Measurements from ENCODE around the gene FRMD4B.

Gene FRMD4B

DNA sequence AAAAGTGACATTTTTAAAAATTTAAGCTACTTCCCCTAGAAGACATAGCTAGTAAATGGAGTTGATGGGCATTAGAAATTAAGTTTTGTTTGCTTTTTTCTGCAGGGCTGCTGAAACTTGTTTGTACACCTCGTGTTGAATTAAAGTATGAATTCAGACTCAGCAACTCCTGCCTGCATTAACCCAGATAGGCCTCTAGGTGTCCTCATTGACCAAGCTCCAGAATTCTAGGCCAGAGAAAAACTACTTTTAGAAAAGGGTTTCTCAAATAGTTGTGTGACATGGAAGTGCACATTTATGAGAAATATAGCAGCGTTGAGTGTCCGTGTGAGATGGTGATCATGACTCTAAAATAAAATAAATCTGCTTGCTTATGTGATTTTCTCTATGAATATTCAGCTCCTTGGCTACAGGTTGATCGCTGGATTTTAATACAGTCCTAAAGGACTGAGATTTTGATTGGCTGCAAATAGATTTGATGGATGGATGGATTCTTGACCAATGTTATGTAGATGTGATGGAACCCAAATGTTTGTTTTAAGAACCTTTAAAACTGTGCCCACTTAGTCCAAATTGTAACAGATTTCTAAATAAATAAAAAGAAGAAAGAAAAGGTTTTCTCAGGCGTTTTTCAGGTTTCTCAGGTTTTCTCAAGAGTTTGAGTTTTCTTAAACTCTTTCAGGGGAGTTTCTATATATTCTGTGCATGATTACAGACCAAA lies 224.1 kb downstream of the FRMD4B start:
- DNase-seq, result peak; percentile 6

DNA sequence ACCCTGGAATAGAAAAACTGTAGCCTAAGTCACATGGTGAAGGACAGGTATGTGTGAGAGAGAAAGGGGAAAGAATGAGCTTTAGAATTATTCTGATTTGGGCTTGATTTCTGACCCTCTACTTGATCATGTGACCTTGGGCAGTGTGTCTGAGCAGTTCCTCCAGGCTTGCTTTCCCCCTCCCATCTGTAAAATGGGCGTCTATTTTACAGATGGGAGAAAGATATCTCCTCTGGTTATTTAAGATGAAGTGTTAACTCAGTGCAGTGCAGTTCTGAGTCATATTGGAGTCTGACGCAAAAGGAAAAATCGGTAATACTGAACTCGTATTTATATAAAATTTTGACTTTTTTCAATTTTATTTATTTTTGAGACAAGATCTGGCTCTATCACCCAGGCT lies 225.4 kb downstream of the FRMD4B start:
- DNase-seq, result no peak

DNA sequence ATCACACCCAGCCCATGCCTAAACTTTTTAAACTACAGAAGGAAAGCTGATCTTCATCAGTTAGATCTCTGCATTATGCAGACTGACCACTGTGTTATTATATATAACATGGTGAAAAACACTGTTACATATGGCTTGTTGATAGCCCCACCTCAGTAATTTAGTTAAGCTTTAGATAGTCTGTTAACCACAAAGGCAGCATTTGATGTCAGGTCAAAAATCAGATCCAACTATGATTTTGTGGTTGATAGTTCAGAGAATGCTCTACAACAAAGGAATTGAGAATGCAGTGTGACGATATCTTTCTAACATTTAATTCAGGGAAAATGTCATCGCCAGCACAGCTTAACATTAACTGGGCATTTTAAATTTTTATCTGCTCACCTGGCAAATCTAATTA lies 225.8 kb downstream of the FRMD4B start:
- no peak for DNase-seq

DNA sequence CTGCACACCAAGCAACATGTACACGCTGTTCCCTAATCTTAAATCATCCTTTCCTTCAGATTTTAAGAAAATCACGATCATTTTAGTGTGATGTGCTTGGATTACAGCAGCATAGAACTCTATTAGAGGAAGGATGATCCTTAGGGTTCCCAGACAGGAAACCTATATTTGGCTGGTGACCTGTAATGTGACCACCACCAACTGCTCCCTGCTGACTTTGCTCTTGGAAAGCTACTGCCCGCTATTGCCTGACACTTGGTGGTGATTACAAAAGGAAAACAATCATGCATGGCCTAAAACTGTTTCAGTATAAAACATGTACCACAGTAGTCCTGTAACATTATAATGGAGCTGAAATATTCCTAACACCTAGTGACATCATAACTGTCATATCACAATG lies 236.3 kb downstream of the FRMD4B start:
- no peak for DNase-seq

DNA sequence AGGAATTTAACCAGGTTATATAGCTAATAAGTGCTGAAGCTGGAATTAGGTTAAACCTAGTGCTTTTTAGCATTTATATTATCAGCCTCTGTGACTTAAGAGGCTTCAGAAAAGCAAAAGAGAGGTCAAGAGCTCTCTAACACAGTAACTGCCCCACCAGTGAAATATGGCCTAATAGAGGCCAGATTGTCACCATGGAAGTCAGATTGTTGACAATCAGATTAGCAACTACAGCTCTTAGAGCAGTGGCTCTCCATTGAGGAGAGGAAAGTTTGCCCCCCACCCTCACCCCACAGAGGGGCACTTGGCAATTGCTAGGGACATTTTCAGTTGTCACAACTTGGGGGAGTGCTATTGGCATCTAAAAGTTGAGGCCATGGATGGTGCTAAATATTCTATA lies 240.2 kb downstream of the FRMD4B start:
- DNase-seq, result no peak

DNA sequence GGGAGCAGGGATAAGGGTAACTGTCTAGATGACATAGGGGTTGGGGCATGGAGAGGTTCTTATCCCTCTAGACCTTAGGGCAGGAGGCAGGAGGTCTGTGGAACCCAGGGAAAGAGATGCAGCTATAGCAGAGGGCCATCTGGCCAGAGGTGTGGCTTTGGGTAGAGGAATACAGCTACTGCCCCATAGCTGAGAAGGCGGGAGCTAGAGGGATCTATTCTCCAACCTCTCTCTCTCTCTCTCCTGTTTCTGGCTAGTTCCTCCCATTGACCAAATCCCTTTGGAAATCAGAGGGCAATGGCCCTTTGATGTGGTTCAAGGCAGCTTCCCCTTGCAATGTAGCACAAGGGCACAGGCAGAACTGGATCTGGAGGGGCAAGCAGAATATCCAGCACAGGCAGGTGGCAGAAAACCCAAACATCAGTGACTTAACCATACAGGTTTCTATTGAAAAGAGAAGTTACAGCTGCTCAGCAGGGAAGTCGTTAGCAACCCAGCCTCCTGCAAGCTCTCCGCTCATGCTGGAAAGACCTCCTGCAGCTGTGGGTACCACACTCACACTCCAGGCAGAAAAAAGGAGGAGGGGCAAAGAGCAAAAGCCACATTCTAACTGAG lies 241.2 kb downstream of the FRMD4B start:
- no peak for DNase-seq

DNA sequence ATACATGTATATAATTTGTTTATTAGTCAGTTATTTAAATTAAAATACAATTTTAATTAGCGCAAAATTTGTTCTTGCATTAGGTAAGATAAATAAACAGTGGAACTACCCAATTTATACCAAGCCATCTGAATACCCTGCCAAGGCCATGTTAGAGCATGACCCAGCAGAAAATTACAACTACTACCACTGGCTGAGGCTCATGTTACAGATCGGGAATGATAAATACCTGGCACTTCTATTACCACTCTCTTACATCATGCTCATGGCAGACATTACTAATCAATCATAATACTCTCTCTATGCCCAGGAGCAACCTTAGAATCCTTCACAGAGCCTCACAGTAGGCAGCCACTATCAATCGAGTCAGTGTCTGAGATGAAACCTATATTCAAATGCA lies 242.3 kb downstream of the FRMD4B start:
- DNase-seq, result peak; percentile 39

DNA sequence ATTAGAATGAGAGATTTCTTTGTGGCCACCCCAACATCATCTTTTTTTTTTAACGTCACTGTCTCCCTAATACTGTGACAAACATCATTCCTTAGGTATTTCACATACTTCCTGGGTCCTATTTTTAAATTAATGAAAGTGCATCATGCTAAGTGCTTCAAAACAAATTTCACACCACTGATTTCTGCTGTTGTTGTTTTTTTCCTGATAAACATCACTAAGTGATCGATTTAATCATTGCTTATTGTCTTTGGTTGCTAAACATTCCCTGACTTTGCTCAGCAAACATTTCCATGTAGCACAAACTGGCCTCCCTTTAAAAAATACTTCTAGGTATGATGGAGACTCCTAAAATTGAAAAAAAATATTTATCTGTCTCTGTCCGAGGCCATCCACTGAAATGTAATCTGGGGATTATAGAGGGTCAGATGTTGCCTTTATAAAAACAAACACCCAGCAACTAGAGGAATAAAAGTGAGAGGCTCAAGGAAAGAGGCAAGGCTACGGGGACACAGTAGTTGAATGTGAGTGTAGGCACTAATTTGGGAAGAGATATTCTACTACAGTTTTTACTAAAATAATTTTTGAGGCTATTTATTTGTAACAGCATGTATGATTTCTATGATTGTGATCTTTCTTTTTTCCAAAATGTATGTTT lies 243.0 kb downstream of the FRMD4B start:
- DNase-seq, result no peak

DNA sequence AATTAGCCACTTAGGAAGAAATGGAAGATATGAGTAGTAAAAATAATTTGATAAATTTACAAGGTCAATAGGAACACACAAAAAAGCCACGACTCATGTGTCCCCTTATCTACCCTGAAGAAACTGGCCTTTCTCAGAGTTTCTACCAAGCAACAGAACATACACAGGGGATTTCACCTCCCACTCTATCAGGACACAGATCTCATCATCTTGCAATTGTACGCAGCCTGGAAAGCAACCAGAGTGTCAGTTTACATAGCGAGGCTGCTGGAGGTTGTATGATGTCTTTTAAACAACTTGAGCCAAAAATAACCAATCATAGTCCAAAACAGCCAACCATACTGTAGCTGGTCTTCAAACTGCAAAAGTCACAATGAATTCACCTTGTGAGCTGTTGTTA lies 243.8 kb downstream of the FRMD4B start:
- peak; percentile 2 for DNase-seq

DNA sequence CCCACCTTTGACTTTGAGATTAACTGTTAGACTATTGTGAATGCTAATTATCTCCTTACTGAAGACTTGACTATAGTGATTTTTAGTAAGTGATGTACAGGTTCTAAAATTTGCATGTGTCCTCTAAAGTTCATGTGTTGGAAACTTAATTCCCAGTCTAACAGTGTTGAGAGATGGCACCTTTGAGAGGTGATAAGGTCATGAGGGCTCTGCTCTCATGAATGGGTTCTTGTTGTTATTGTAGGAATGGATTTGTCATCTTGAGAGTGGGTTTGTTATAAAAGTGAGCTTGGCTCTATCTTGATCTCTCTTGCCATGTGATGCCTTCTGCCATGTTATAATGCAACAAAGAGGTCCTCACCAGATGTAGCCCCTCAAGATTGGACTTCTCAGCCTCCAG lies 244.6 kb downstream of the FRMD4B start:
- DNase-seq, result no peak

DNA sequence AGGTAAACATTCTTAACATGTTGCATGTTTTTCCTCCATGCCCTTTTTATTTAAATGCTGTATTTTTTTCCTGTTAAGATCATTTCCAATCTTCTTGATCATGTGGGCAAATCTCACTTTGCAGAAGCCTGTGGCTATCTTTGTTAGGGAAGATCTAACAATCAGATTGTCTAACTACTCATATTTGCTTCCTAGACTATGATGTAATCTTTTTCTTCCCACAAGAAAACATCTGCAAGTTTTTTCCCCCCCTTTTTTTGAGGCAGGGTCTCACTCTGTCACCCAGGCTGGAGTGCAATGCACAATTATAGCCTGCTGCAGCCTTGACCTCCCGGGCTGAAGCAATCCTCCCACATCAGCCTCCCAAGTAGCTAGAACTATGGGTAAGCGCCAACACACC lies 248.5 kb downstream of the FRMD4B start:
- DNase-seq, result no peak

DNA sequence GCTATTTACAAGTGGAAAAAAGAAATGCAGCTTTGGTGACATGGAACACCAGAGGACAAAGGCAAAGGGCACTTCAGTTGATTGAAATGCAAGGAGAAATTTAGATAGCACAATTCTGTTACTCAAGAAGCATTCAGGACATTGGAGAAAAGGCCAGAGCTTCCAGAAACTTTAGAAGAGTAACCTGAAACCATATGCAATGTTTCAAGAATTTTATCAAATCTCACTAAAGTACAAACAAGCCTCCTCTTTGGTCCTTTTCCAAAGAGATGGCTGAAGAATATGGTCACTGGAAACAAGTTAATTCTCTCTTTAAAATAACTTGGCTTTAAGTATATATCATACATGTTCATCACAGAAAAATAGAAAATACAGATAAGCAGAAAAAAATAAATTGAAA lies 248.9 kb downstream of the FRMD4B start:
- DNase-seq, result no peak

DNA sequence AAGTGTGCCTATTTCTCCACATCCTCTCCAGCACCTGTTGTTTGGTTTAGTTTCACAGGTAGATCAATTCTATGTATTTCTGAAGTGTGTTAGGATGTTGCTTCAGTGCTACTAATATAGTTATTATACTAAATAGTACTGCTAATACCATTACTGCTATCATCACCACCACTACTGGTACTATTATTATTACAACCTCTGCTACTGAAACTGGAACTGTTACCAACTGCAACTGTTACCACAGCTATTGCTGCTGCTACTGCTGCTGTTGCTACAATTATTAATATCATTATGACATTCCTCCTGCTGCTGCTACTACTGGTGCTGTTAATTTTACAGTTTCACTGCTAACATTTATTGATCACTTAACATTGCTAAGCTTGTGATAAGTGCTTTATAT lies 255.2 kb downstream of the FRMD4B start:
- no peak for DNase-seq

DNA sequence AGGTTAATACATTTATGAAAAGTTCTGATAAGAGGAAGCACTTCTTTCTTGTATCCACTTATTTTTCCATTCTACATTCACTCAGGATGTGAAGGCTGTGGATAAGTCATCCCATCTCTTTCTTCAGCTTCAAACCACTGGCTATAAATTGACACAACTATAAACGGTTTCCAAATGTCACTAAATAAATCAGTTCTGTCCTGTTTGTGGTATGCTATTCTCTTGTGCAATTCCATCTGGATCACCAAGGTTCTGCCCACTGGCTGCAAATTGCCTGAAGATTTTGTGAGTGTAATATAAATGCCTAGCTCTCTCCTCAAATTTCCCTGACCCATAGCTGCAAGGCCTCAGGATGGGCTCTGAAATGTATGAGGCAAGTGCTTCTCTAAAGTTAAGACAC lies 256.4 kb downstream of the FRMD4B start:
- DNase-seq, result no peak

DNA sequence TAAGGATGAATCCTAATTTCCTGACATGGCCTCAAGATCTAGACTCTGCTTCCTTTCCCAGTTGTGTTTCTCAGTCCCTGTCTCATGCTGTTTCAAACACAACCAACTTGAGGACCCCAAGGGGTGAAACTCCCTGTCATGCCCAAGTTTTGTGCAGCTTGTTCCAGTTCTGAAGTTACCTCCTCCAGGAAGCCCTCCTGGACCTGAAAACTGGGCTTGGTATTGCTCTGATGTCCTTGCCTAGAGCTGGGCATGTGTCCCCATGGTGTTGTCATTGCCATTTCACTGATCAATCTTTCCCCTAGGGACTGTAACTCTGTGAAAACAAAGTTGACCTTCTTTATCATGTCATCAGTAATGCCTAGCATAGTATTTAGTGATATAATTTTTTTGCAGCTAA lies 257.4 kb downstream of the FRMD4B start:
- DNase-seq, result no peak

DNA sequence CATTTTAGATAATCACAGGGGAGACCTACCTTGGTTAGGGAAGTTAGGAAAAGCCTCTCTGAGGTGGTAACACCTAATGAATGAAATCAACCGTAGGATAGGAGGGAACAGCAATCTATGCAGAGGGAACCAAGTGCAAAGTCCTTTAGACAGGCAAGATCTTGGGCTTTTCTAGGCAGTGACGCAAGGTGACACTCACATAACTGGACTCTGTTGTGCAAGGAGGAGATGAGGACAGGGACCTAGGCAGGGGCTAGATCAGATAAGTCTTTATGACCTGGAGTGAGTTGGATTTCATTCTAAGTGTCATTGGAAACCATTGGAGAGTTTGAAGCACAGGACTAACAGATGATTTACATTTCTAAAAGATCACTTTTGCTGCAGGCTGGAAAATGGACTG lies 258.9 kb downstream of the FRMD4B start:
- no peak for DNase-seq

DNA sequence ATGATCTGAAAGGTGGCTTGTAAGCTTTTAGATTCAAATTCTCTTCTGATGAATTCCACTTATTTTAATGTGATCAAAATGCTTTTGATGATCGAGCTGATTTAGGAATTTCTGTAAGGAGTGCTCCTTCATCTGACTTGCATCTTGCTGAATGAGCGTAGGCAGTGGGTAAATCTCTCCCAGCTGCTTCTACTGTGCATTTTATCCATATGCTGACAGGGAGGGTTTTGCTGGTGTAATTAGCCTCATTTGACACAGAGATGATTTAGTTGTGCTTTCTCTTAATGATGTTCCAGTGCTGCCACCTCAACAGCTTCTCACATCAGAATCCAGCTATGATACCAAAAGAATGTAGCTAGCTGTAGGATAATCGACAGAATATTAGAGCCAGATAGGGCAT lies 259.7 kb downstream of the FRMD4B start:
- no peak for DNase-seq

DNA sequence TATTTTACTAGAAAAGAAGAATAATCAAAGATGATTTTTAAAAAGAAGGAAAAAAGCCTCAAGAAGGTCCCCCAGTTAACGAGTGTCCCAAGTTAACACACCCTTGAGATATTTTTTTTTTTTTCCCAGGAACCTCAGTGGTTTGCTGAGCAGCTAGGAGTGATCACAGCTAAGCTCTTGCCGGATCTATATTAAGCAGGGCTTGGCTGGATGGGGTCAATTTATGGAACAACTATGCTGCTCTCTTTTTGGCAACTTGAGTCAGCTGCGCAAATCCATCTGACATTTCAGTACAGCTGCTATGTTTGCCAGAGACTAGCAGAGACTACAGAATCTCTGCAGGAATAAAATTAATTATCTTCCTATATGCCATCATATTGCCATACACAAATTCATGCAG lies 263.5 kb downstream of the FRMD4B start, which contains the start of gene LMOD3:
Gene LMOD3 (minus strand): TSS at position 193 of the 400 bp plus-strand sequence. CDS start 209 bp downstream, outside the sequence.
- no peak for DNase-seq

DNA sequence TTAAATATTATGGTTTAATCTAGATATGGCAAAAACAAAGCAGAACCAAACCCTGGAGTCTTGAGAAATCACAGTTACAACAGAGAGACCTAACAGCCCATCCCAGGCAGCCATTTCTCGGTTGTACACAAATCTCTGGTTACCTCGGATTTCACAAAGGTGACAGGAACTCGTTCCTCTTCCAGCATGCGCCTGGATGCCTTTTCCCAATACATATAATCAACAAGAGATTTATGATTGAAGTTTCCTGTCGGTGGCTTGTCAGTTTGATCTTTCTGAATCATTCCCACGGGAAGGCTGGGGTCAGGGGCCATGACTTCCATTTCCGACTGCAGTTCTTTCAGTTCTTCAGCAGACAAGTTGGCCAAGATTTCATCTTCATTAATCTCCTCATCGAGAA lies 263.9 kb downstream of the FRMD4B start:
- DNase-seq, result no peak

DNA sequence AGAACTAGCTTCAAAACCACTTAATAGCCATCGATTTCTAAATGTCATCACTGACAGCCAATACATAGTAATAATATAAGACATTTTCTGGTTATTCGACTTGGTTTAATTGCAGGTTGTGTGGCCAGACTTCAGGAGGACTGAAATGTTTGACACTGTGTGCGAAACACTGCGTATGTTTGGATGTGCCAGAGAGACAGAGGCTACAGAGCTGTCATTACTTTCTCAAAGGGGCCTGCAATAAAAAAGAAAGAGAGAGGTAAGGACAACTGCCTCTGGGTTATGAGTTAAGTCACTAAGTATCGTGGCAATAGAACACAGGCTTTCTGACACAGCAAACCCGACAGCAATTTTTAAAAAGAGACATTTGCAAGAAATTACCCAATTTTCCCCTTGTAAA lies 264.4 kb downstream of the FRMD4B start:
- DNase-seq, result no peak

DNA sequence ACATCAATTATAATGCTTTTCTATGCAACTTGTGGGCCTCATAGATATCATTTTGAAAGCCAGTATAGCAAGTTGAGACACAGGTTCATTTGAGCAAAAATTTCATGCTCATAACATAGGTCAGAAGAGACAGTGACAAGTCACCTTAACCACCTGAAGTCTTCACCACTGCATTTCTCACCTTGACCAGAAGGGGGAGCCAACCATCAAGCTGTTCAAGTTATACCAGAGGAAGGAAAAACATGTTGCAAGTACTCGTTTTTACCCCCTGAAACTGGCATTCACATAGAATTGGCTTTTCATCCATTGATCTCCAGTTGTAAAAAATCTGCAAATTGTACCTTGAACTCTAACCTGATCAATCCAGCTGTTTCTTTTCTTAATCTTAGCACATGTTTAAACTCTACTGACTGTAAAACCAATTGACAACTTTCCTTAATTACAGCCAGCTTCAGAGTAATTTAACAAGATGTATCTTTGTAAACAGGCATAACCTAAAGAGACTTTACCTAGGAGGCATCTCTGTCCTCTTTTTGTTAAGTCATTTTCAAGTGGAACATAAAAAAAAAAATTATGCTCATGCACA lies 264.9 kb downstream of the FRMD4B start:
- DNase-seq, result peak; percentile 11
